ENCODE data around the gene NEK1.

- TF ChIP-seq ZBTB33 (IDR thresholded peaks at IDR 0.05; ENCODE audit: borderline replicate concordance, low read depth), result no peak
- TF ChIP-seq TAF1 (IDR thresholded peaks at IDR 0.05; ENCODE audit: borderline replicate concordance, low read depth, low read length), result no peak
- TF ChIP-seq CTCF (IDR thresholded peaks at IDR 0.05), result no peak
- no peak for TF ChIP-seq CHD2 (IDR thresholded peaks at IDR 0.05; ENCODE audit: low read length, partially characterized antibody)
- TF ChIP-seq, protein P1, sequence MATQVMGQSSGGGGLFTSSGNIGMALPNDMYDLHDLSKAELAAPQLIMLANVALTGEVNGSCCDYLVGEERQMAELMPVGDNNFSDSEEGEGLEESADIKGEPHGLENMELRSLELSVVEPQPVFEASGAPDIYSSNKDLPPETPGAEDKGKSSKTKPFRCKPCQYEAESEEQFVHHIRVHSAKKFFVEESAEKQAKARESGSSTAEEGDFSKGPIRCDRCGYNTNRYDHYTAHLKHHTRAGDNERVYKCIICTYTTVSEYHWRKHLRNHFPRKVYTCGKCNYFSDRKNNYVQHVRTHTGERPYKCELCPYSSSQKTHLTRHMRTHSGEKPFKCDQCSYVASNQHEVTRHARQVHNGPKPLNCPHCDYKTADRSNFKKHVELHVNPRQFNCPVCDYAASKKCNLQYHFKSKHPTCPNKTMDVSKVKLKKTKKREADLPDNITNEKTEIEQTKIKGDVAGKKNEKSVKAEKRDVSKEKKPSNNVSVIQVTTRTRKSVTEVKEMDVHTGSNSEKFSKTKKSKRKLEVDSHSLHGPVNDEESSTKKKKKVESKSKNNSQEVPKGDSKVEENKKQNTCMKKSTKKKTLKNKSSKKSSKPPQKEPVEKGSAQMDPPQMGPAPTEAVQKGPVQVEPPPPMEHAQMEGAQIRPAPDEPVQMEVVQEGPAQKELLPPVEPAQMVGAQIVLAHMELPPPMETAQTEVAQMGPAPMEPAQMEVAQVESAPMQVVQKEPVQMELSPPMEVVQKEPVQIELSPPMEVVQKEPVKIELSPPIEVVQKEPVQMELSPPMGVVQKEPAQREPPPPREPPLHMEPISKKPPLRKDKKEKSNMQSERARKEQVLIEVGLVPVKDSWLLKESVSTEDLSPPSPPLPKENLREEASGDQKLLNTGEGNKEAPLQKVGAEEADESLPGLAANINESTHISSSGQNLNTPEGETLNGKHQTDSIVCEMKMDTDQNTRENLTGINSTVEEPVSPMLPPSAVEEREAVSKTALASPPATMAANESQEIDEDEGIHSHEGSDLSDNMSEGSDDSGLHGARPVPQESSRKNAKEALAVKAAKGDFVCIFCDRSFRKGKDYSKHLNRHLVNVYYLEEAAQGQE (IDR thresholded peaks at IDR 0.05; ENCODE audit: low read depth, low read length), result no peak
- TF ChIP-seq YY1 (IDR thresholded peaks at IDR 0.05; ENCODE audit: low read depth), result no peak
- no peak for TF ChIP-seq JUND (IDR thresholded peaks at IDR 0.05)
- no peak for TF ChIP-seq TEAD4 (IDR thresholded peaks at IDR 0.05; ENCODE audit: borderline replicate concordance, insufficient read depth)
- TF ChIP-seq MAX (IDR thresholded peaks at IDR 0.05; ENCODE audit: low read depth), result no peak
- TF ChIP-seq POLR2AphosphoS5 (IDR thresholded peaks at IDR 0.05; ENCODE audit: low read depth, low read length), result no peak
- TF ChIP-seq RFX5 (IDR thresholded peaks at IDR 0.05; ENCODE audit: low read length), result no peak
These were observed 239.6 kb downstream of the NEK1 start for GRCh38 chr4:169372791-169373190.
